Measurements from ENCODE around the gene PPP1R13L.

The PPP1R13L gene

GRCh38 chr19:45368737-45369340 is 36.0 kb downstream of the PPP1R13L start:
- in situ Hi-C loops (cut with MboI; ENCODE audit: low sequenced_read_pairs), result no loop called here

DNA sequence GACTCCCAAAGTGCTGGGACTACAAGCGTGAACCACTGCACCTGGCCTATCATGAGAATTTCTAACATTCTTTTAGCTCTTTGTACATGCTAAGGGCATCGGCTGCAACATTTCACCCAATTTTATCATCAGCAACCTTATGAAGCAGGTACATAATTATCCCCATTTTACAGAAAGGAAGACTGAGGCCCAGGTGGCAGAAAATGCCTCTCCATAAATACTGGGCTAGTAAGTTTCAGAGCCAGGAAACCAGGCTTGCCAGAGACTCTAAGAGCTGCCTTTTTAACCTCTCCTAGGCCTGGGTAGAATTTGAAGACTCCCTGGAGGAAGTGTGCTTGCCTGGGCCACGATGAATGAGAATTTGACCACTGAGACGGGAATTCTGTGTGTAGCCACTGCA is 36.7 kb downstream of the PPP1R13L start:
- in situ Hi-C loops (cut with MboI; ENCODE audit: low sequenced_read_pairs), result no loop called here

- in situ Hi-C loops (cut with MboI; ENCODE audit: low sequenced_read_pairs), result no loop called here
Measured at GRCh38 chr19:45364696-45365095, 40.2 kb downstream of the PPP1R13L start.

GRCh38 chr19:45363861-45364459 is 40.9 kb downstream of the PPP1R13L start:
- in situ Hi-C loops (cut with MboI; ENCODE audit: low sequenced_read_pairs), result no loop called here

DNA sequence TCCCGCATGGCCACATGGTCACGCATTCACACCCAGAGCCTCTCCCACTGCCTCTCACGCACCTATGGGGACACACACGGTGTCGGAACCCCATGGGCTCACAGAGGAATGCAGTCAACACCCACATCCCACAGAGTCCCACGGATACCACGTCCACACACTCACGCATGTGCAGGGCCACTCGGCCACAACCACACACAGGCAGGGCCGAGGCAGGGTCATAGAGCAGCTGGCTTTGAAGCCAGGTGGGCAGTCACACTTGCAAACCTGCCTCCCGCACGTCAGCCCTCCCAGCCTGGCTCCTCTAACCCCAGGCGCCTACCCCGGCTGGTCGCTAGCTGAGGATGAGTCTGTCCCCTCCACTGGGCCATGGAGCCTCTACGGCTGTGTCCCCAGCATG is 42.6 kb downstream of the PPP1R13L start:
- in situ Hi-C loops (cut with MboI; ENCODE audit: low sequenced_read_pairs), result no loop called here

DNA sequence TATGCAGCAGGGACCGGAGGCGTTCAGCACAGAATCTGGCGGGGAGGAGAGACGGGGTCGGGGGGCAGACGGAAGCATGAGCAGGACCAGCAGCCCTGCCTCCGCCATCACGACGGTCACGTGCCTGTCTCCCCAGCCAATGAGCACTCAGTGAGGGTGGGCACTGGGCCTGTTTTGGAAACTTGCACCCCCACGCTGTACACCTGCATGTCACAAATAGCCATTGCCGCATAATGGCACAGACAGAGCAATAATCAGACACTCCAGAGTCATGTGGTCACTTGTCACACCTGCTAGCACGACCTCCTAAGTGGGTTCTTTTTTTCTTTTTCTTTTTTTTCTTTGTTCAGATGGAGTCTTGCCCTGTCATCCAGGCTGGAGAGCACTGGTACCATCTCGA is 43.3 kb downstream of the PPP1R13L start:
- in situ Hi-C loops (cut with MboI; ENCODE audit: low sequenced_read_pairs), result no loop called here

GRCh38 chr19:45358213-45358792 is 46.6 kb downstream of the PPP1R13L start:
- in situ Hi-C loops (cut with MboI; ENCODE audit: low sequenced_read_pairs), result no loop called here

GRCh38 chr19:45357445-45357783 is 47.5 kb downstream of the PPP1R13L start:
- in situ Hi-C loops (cut with MboI; ENCODE audit: low sequenced_read_pairs), result no loop called here

DNA sequence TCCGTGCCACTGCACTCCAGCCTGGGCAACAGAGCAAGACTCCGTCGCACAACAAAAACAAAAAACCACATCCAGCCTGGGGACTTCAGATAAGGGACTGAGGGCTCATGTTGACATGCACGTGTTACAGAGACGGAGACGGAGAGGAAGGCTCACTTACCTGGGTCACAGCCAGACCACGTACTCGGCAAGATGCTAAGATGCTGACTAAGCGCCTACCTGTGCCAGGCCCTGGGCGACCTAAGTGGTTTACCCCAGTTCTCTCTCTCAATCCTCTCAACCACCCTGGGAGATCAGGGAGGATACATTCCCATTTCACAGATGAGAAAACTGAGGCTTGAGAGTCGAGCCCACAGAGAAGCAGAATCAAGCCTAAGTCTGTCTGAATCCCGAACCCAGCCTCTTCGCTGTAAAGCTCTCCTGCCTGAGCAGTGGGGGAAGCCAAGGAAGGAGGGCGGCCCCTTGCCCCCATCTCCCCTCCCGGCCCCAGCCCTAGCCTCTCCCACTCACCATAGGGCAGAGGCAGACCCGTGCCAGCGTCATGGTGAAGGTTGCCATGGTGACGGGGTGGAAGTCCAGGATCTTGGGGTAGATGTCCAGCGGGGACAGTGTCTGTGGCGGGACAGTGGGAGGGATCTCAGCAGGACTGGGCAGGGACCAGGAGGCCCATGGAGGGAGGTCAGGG is 48.0 kb downstream of the PPP1R13L start:
- in situ Hi-C loops (cut with MboI; ENCODE audit: low sequenced_read_pairs), result no loop called here

GRCh38 chr19:45355910-45356309 is 49.0 kb downstream of the PPP1R13L start:
- in situ Hi-C loops (cut with MboI; ENCODE audit: low sequenced_read_pairs), result no loop called here

DNA sequence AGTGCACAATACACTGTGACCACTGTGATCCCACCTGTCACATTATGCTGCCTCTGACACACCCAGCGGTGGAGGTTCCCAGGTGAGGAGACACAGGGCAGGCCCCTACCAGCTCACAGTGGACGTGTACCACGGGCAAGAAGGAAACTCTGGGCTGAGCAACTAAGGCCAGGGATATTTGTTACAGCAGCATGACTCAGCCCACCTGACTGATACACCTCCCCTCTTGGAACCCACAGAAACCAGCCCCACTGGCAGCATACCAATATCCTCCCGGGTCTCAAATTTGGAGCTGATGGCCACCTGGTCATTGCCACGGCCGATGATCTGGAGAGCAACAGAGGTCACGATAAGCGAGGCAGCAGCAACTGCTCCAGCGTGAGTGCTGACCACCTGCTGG is 49.5 kb downstream of the PPP1R13L start:
- in situ Hi-C loops (cut with MboI; ENCODE audit: low sequenced_read_pairs), result no loop called here

- in situ Hi-C loops (cut with MboI; ENCODE audit: low sequenced_read_pairs), result no loop called here
Measured at GRCh38 chr19:45354241-45354842, 50.5 kb downstream of the PPP1R13L start.

DNA sequence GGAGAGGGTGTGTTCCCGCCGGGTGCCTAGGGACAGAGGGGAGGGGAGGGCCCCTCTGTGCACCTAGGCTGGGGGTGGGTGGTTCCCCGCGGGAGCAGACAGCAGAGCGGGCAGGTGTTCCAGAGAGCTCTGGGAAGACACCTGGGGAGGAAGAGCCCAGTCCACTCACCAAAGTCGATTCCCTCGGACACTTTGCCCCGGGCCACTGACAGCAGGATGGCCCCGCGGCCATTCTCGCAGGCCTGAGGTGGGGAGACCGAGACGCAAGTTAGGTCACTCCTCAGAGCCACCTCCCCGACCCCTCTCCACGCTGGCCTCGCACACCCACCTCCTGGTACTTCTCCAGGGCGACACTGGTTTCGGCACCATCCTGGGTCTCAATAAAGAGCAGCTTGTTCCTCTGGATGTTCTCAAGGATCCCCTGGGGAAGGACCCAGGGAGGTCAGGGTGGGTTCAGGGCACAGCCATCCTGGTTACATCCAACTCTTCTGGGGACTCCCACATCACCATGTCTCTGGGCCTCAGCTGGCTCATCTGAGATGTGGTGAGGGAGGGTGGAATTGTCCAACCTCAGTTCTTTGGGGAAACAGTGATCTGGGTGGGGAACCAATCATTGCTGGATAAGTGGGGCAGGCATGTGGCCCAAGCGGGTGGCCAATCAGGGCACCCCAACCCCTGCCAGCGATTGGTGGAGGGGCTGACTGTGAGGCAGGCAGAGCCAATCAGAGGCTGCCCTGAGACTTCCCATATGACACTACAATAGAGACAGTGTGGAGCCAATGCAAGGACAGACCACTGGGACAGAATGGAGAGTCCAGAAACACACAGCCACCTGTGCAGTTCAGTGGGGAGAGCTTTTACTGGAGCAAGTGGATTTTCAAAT is 51.7 kb downstream of the PPP1R13L start:
- in situ Hi-C loops (cut with MboI; ENCODE audit: low sequenced_read_pairs), result no loop called here

DNA sequence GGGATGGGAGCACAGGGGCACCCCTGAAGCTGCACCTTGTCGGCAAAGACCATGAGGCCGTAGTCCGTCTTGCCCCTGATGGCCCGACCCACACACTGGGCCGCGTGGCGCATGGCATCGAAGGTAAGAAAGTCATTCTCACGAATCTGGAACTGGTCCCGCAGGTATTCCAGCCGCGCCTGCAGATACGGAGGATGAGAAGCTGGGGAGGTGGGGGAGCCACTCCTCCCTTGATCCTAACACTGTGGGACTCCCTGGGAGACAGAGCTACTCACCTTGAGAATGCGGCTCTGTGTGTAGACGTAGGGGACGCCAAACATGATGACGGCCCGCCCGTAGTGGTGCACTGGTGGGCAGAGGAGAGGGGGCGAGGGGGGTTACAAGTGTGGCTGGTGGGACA is 52.4 kb downstream of the PPP1R13L start:
- in situ Hi-C loops (cut with MboI; ENCODE audit: low sequenced_read_pairs), result no loop called here

- in situ Hi-C loops (cut with MboI; ENCODE audit: low sequenced_read_pairs), result no loop called here
Measured at GRCh38 chr19:45352062-45352461, 52.8 kb downstream of the PPP1R13L start.

DNA sequence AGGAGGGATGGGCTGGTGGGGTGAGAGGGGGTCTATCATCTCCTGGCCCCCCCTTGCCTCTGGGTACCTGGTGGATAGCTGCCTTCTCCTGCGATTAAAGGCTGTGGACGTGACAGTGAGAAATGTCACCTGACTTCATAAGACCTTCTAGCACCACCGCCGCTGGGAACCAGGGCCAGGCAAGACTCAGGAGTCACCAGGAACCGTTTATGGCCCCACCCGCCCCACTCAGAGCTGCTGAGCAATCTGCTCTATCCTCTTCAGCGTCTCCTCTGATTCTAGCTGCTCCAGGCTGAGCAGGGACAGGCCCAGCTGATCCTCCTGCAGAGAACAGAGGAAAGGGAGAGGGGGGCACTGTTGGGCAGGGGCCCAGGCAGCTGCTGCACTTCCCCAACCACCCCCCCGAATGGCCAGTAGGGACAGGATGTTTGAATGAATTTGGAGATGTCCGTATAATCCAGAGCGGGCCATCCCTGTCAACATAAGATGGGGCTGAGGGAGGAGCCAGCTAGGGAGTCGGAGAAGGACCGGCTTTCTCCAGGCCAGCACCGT is 53.4 kb downstream of the PPP1R13L start:
- in situ Hi-C loops (cut with MboI; ENCODE audit: low sequenced_read_pairs), result no loop called here

DNA sequence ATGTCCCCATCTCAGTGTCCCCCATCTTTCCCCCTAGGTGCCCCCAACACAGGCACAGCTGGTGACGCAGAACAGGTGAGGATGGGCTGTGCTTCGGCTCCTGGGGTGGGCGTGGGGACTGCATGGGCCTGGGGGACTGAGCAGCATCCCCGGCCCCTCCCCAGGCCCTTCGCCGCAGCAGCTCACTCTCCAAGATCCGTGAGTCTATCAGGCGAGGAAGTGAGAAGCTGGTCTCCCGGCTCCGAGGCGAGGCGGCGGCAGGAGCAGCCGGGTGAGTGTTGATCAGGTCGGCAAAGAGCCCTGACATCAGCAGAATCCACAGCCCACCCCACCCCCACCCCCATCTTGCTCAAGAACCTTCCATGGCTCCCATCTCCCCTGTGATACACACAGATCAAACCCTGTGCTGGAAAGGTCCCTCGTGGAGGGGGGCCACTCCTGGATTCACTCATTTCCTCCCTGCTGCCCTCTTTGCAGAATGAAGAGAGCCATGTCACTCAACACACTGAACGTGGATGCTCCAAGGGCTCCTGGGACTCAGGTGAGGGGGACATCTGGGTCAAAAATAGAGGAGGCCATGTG is 54.3 kb downstream of the PPP1R13L start:
- in situ Hi-C loops (cut with MboI; ENCODE audit: low sequenced_read_pairs), result no loop called here

DNA sequence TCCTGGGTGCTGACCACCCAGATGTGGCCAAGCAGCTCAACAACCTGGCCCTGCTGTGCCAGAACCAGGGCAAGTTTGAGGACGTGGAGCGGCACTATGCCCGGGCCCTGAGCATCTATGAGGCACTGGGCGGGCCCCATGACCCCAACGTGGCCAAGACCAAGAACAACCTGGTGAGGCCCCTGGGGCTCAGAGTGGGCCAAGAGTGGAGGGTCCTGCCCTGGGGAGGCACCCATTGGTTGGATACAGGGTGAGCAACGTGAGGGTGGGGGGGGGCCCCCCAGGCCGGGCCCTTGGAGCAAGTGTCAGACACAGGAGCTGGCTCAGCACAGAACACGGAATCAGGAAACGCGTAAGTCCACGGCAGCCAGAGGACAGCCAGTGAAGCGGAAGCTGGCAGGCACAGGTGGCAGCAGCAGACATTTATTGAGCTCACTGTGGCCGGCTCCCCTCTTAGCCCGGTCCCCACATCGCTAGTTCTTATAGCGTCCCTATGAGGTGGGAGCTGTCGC is 55.4 kb downstream of the PPP1R13L start:
- in situ Hi-C loops (cut with MboI; ENCODE audit: low sequenced_read_pairs), result no loop called here

DNA sequence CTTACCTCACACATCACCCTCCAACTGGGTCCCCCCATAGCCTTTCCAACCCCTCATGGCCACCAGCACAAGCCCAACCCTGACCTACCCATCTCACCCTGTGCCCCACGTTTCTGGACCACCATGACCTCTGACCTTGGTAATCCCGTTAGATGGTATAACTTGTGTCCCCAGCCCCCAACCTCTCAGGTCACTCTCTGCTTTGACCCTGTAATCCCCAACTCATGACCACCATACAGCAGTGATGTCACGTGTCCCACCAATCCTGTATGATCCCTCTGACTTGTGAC is 55.8 kb downstream of the PPP1R13L start:
- in situ Hi-C loops (cut with MboI; ENCODE audit: low sequenced_read_pairs), result no loop called here
